K562 (cell line): Measurements from ENCODE around the gene CCNI. TPM values are rescaled to one million over a fixed set of nuclear protein-coding genes. Genes with fewer than 3 reads are reported as not detected.
A peak's percentile ranks its signal among the peaks of the same experiment; 100 is the strongest.
"Not testable (repeated sequence)": the region's sequence is repeated elsewhere in the genome, so short reads cannot be mapped to it uniquely, and the experiment has no call there.

Source experiments
- ATAC-seq: fragments of 200-7000 bp; cut with Tn5 transposase; 3 replicates; pipeline ENCODE4 v1.9.1; 2020; ENCODE audit warnings: moderate library complexity
- BruUV-seq: library from RNA; stranded (reverse); fragments of 400-500 nt; replicated peaks from 2 replicates; lab custom pipeline; 2021; lab: Mats Ljungman, UMichigan
- CTCF ChIA-PET: fragments of 300-600 bp; formaldehyde crosslinking; extraction: SDS; loops from one replicate; lab custom pipeline; 2021; ENCODE audit warnings: low intra/inter-chr PET ratio; lab: Yijun Ruan, JAX
- POLR2A ChIA-PET: fragments of 300-600, 350-650 bp; sonication (Branson Sonifier 250); formaldehyde crosslinking; extraction: SDS; loops from one replicate; lab custom pipeline; 2021; ENCODE audit warnings: antibody characterized with exemption, inconsistent platforms; lab: Yijun Ruan, JAX
- DNase-seq, 4 experiments: peaks; one replicate each; pipeline versions ENCODE4 v3.0.0 to v3.0.0-alpha.2; 2011 to 2018; ENCODE audit warnings: low spot score in 3 of 4, mixed read lengths in 3 of 4; ENCODE audit errors: extremely low read depth in 1 of 4
- FAIRE-seq: peaks from 2 replicates; lab custom pipeline; 2011; peaks lifted over from hg19 to GRCh38; lab: Jason Lieb, UNC
- H2AFZ ChIP-seq: 2 replicates; pipeline ENCODE4 v1.6.0; 2011; ENCODE audit warnings: low read depth, low read length, control low read depth, inconsistent platforms
- H3K27ac ChIP-seq: fragments of 200-600 bp; 3 replicates; pipeline ENCODE4 v1.8.0; 2011; ENCODE audit warnings: low read depth, mild to moderate bottlenecking, control low read depth, inconsistent platforms, low read length, moderate library complexity, mixed read lengths; ENCODE audit errors: extremely low read depth
- H3K27me3 ChIP-seq, 2 experiments: fragments of 300-600 bp in 1 of 2; 2 replicates in 1 of 2; 3 replicates in 1 of 2; pipeline versions ENCODE4 v1.6.0 to v1.8.0; 2011; ENCODE audit warnings: inconsistent platforms in 2 of 2, low read length in 2 of 2, mild to moderate bottlenecking in 1 of 2, mixed read lengths in 1 of 2, moderate library complexity in 1 of 2; ENCODE audit not compliant: control insufficient read depth in 2 of 2, insufficient read depth in 2 of 2
- H3K36me3 ChIP-seq: fragments of 300-600 bp; 3 replicates; pipeline ENCODE4 v1.8.0; 2011; ENCODE audit warnings: mild to moderate bottlenecking, low read length, inconsistent platforms; ENCODE audit not compliant: control insufficient read depth, insufficient read depth
- H3K4me1 ChIP-seq, 2 experiments: fragments of 200-600 bp in 1 of 2; replicated peaks in 1 of 2; 2 replicates in 1 of 2; 3 replicates in 1 of 2; pipeline versions ENCODE4 v1.5.1 to v1.8.0; 2011; ENCODE audit warnings: inconsistent platforms in 2 of 2, low read length in 2 of 2, mild to moderate bottlenecking in 1 of 2, mixed read lengths in 1 of 2, moderate library complexity in 1 of 2; ENCODE audit not compliant: control insufficient read depth in 2 of 2, insufficient read depth in 2 of 2
- H3K4me2 ChIP-seq: 2 replicates; pipeline ENCODE4 v1.6.1; 2011; ENCODE audit warnings: low read length, control low read depth, inconsistent platforms, mixed read lengths; ENCODE audit not compliant: insufficient read depth
- H3K4me3 ChIP-seq: fragments of 200-600 bp; sonication (generic), shearing (Covaris generic); 2 replicates; pipeline ENCODE4 v1.5.1; 2016; ENCODE audit warnings: control low read depth, inconsistent platforms
- H3K79me2 ChIP-seq: fragments of 200-600 bp; 3 replicates; pipeline ENCODE4 v1.8.0; 2011; ENCODE audit warnings: low read length, inconsistent platforms; ENCODE audit not compliant: control insufficient read depth, insufficient read depth
- H3K9ac ChIP-seq, 2 experiments: 2 replicates each; pipeline versions ENCODE4 v1.6.0 to v1.6.1; 2011; ENCODE audit warnings: low read depth in 2 of 2, low read length in 2 of 2, control low read depth in 1 of 2, inconsistent platforms in 1 of 2, mild to moderate bottlenecking in 1 of 2, mixed read lengths in 1 of 2; ENCODE audit not compliant: insufficient read depth in 1 of 2
- H3K9me1 ChIP-seq: one replicate; pipeline ENCODE4 v1.6.0; 2011; ENCODE audit warnings: inconsistent platforms, mild to moderate bottlenecking, low read length, moderate library complexity; ENCODE audit not compliant: control insufficient read depth, insufficient read depth
- H3K9me3 ChIP-seq: replicated peaks from 2 replicates; pipeline ENCODE4 v1.5.1; 2011; ENCODE audit warnings: low read depth, low read length, inconsistent platforms; ENCODE audit not compliant: control insufficient read depth, insufficient read depth
- H4K20me1 ChIP-seq: replicated peaks from 2 replicates; pipeline ENCODE4 v1.6.1; 2011; ENCODE audit warnings: low read length, inconsistent platforms, mixed read lengths; ENCODE audit not compliant: control insufficient read depth, insufficient read depth
- ZNF583 ChIP-seq: fragments of 250-450 bp; sonication (Bioruptor Pico); IDR thresholded peaks from 2 replicates; pipeline ENCODE4 v1.4.0; 2020
- ZSCAN29 ChIP-seq: fragments of 450-650 bp; IDR thresholded peaks from 2 replicates; pipeline ENCODE4 v1.6.1; 2017
- WGBS: fragments of 100-300 bp; shearing (Covaris generic); methylation state at CpG from one replicate; pipeline ENCODE4 v1.1.6; 2016; ENCODE audit warnings: low coverage, mixed read lengths; ENCODE audit not compliant: insufficient coverage; ENCODE audit errors: missing lambda C conversion rate; 5-methylcytosine and 5-hydroxymethylcytosine counted together
- in situ Hi-C: fragments of 300-500 bp; cut with MboI; formaldehyde crosslinking; loops from 4 replicates; pipeline ENCODE4 v1.15.0; 2018; ENCODE audit warnings: inconsistent platforms, mixed read lengths
- intact Hi-C: fragments of 100-400 bp; cut with micrococcal nuclease; formaldehyde crosslinking; loops from 2 replicates; pipeline ENCODE4 v1.14.2; 2022
- polyA plus RNA-seq, 8 experiments: library from polyadenylated mRNA; depleted of rRNA in 4 of 8; stranded (reverse) in 5 of 8; unstranded in 3 of 8; fragments of >200 nt; fragmentation: Nextera tagmentation in 2 of 8; fragmentation: Illumina TruSeq in 1 of 8; extraction: Ambion mirVana in 2 of 8; extraction: Trizol in 1 of 8; gene quantifications; 2 replicates each; pipeline versions ENCODE4 v1.2.1 to v1.2.3, GENCODE V29; 2011 to 2014; ENCODE audit warnings: inconsistent platforms in 1 of 8, missing spikeins in 1 of 8
- total RNA-seq, 7 experiments: library from RNA; depleted of rRNA in 6 of 7; stranded (reverse); fragments of >200 nt in 6 of 7; fragmentation: Illumina TruSeq in 2 of 7; extraction: Trizol in 2 of 7; gene quantifications; 2 replicates each; pipeline versions ENCODE4 v1.2.1 to v1.2.3, GENCODE V29; 2011 to 2021; ENCODE audit warnings: low replicate concordance in 1 of 7
- TF ChIP-seq, protein P1 (sequence below), 3 experiments: fragments of 200-800 bp in 1 of 3; fragments of 250-450 bp in 1 of 3; fragments of 450-650 bp in 1 of 3; sonication (Bioruptor Pico) in 1 of 3; sonication (Bioruptor generic) in 1 of 3; formaldehyde crosslinking in 1 of 3; IDR thresholded peaks; 2 replicates each; pipeline versions ENCODE4 v1.6.1 to v1.8.0; 2016 to 2022; ENCODE audit warnings: mild to moderate bottlenecking in 2 of 3, missing genetic modification characterization in 2 of 3, missing compliant biosample characterization in 1 of 3, moderate library complexity in 1 of 3

The CCNI gene
- total and polyA plus RNA-seq, 9 of the 15 experiments (the other 6 are each of a cell fraction or from before 2014, with no cell fraction given) = 43.3 to 159 (median 98.5) TPM

DNA sequence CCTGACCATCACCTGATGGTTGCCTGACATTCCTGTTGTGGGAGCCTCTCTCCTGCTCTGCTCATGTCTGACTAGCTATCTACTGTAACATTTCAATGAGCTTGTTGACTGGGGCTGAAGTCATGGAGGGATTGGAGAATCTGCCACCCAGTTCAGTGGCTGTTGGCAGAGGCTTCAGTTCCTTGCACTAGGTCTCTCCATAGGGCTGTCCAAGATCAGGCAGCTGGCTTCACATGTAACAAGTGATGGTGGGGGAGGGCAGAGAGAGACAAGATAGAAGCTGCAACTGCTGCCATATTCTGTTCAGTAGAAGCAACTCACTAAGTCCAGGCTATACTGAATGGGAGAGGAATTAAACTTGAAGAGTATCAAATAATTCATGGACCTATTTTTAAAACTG, 14.1 kb upstream of the CCNI start (continued):
- TF ChIP-seq, protein P1, sequence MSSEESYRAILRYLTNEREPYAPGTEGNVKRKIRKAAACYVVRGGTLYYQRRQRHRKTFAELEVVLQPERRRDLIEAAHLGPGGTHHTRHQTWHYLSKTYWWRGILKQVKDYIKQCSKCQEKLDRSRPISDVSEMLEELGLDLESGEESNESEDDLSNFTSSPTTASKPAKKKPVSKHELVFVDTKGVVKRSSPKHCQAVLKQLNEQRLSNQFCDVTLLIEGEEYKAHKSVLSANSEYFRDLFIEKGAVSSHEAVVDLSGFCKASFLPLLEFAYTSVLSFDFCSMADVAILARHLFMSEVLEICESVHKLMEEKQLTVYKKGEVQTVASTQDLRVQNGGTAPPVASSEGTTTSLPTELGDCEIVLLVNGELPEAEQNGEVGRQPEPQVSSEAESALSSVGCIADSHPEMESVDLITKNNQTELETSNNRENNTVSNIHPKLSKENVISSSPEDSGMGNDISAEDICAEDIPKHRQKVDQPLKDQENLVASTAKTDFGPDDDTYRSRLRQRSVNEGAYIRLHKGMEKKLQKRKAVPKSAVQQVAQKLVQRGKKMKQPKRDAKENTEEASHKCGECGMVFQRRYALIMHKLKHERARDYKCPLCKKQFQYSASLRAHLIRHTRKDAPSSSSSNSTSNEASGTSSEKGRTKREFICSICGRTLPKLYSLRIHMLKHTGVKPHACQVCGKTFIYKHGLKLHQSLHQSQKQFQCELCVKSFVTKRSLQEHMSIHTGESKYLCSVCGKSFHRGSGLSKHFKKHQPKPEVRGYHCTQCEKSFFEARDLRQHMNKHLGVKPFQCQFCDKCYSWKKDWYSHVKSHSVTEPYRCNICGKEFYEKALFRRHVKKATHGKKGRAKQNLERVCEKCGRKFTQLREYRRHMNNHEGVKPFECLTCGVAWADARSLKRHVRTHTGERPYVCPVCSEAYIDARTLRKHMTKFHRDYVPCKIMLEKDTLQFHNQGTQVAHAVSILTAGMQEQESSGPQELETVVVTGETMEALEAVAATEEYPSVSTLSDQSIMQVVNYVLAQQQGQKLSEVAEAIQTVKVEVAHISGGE (CRISPR knock-in tag; IDR thresholded peaks at IDR 0.05) = no peak
- TF ChIP-seq ZSCAN29 = no peak
- TF ChIP-seq, all 486 proteins: peak for 0

DNA sequence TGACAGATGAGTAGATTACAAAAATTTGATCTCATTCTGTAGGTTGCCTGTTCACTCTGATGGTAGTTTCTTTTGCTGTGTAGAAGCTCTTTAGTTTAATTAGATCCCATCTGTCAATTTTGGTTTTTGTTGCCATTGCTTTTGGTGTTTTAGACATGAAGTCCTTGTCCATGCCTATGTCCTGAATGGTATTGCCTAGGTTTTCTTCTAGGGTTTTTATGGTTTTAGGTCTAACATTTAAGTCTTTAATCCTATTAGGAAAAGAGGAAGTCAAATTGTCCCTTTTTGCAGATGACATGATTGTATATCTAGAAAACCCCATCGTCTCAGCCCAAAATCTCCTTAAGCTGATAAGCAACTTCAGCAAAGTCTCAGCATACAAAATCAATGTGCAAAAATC, 11.2 kb upstream of the CCNI start:
- H3K4me3 ChIP-seq, H3K27me3 ChIP-seq, H4K20me1 ChIP-seq, H3K79me2 ChIP-seq, ATAC-seq, POLR2A ChIA-PET, BruUV-seq, CTCF ChIA-PET, FAIRE-seq, DNase-seq, H3K9me3 ChIP-seq, H2AFZ ChIP-seq, H3K36me3 ChIP-seq, intact Hi-C loops, H3K9ac ChIP-seq, H3K27ac ChIP-seq, H3K9me1 ChIP-seq, H3K4me1 ChIP-seq, in situ Hi-C loops, H3K4me2 ChIP-seq: not testable (repeated sequence)
- TF ChIP-seq ZNF583 (CRISPR knock-in tag) = peak; percentile 91
- WGBS = no CpG with 5 or more reads among the region's 1 CpG
